Liver (tissue), 9 donors: Measurements from ENCODE around the gene IL1RN. TPM values are rescaled to one million over a fixed set of nuclear protein-coding genes. Genes with fewer than 3 reads are reported as not detected.

Source experiments
- DNase-seq: peaks from one replicate; pipeline ENCODE4 v3.0.0-alpha.2; 2017; ENCODE audit warnings: low spot score
- H3K27ac ChIP-seq, 2 donors: one replicate each; pipeline ENCODE4 v1.7.0; 2013; ENCODE audit warnings: inconsistent platforms in 2 of 2, low read length in 2 of 2, control low read depth in 1 of 2, low read depth in 1 of 2, mild to moderate bottlenecking in 1 of 2
- H3K27me3 ChIP-seq, 4 donors: one replicate each; pipeline versions ENCODE4 v1.6.1 to v1.7.0; 2013; ENCODE audit warnings: low read length in 3 of 4, inconsistent platforms in 1 of 4, mild to moderate bottlenecking in 1 of 4, moderate library complexity in 1 of 4; ENCODE audit not compliant: control insufficient read depth in 4 of 4, insufficient read depth in 4 of 4
- H3K36me3 ChIP-seq, 4 donors: one replicate each; pipeline versions ENCODE4 v1.6.1 to v1.7.0; 2013; ENCODE audit warnings: low read length in 3 of 4, mild to moderate bottlenecking in 3 of 4, low read depth in 1 of 4, moderate library complexity in 1 of 4; ENCODE audit not compliant: control insufficient read depth in 4 of 4, insufficient read depth in 3 of 4
- H3K4me1 ChIP-seq, 4 donors: one replicate each; pipeline versions ENCODE4 v1.6.1 to v1.7.0; 2013; ENCODE audit warnings: low read length in 3 of 4, mild to moderate bottlenecking in 3 of 4, moderate library complexity in 1 of 4; ENCODE audit not compliant: control insufficient read depth in 4 of 4, insufficient read depth in 4 of 4
- H3K4me3 ChIP-seq, 3 donors: one replicate each; pipeline versions ENCODE4 v1.6.1 to v1.7.0; 2013; ENCODE audit warnings: low read length in 3 of 3, control low read depth in 1 of 3, low read depth in 1 of 3, mild to moderate bottlenecking in 1 of 3
- H3K9ac ChIP-seq, 2 donors: one replicate each; pipeline ENCODE4 v1.7.0; 2013; ENCODE audit warnings: low read length in 2 of 2, mild to moderate bottlenecking in 2 of 2, moderate library complexity in 2 of 2, control low read depth in 1 of 2, low read depth in 1 of 2
- H3K9me3 ChIP-seq, 4 donors: one replicate each; pipeline versions ENCODE4 v1.6.1 to v1.7.0; 2013; ENCODE audit warnings: low read length in 3 of 4; ENCODE audit not compliant: control insufficient read depth in 4 of 4
- EGR1 ChIP-seq, 2 donors: IDR thresholded peaks; 2 replicates each; pipeline ENCODE4 v1.6.1; 2016 to 2018; ENCODE audit warnings: antibody characterized with exemption in 2 of 2, low read depth in 2 of 2
- FOXA1 ChIP-seq: IDR thresholded peaks from 2 replicates; pipeline ENCODE4 v1.6.1; 2016; ENCODE audit warnings: antibody characterized with exemption
- FOXA2 ChIP-seq: IDR thresholded peaks from 2 replicates; pipeline ENCODE4 v1.6.1; 2016; ENCODE audit warnings: antibody characterized with exemption
- GABPA ChIP-seq, 2 donors: IDR thresholded peaks in 1 of 2; conservative IDR thresholded peaks in 1 of 2; 2 replicates each; pipeline ENCODE4 v1.6.1; 2016; ENCODE audit warnings: antibody characterized with exemption in 2 of 2, mild to moderate bottlenecking in 1 of 2, moderate library complexity in 1 of 2
- HNF4A ChIP-seq, 2 donors: conservative IDR thresholded peaks; 2 replicates each; pipeline ENCODE4 v1.6.1; 2016; ENCODE audit warnings: antibody characterized with exemption in 2 of 2, mild to moderate bottlenecking in 2 of 2
- HNF4G ChIP-seq: IDR thresholded peaks from 2 replicates; pipeline ENCODE4 v1.6.1; 2016; ENCODE audit warnings: antibody characterized with exemption
- NR2F2 ChIP-seq: IDR thresholded peaks from 2 replicates; pipeline ENCODE4 v1.6.1; 2016; ENCODE audit warnings: antibody characterized with exemption
- RAD21 ChIP-seq, 2 donors: IDR thresholded peaks; 2 replicates each; pipeline ENCODE4 v1.6.1; 2016; ENCODE audit warnings: antibody characterized with exemption in 2 of 2, mild to moderate bottlenecking in 2 of 2
- RXRA ChIP-seq, 2 donors: IDR thresholded peaks; 2 replicates each; pipeline ENCODE4 v1.6.1; 2017 to 2018; ENCODE audit warnings: antibody characterized with exemption in 2 of 2, mild to moderate bottlenecking in 1 of 2
- TAF1 ChIP-seq: conservative IDR thresholded peaks from 2 replicates; pipeline ENCODE4 v1.6.1; 2016; ENCODE audit warnings: antibody characterized with exemption, mild to moderate bottlenecking
- YY1 ChIP-seq: IDR thresholded peaks from 2 replicates; pipeline ENCODE4 v1.6.1; 2016; ENCODE audit warnings: antibody characterized with exemption, mild to moderate bottlenecking
- ZBTB33 ChIP-seq: IDR thresholded peaks from 2 replicates; pipeline ENCODE4 v1.6.1; 2016; ENCODE audit warnings: antibody characterized with exemption
- WGBS: extraction: QIAGEN DNeasy Blood & Tissue Kit; methylation state at CpG from one replicate; pipeline ENCODE4 v1.1.7; 2013; 5-methylcytosine and 5-hydroxymethylcytosine counted together
- polyA plus RNA-seq, 2 donors: library from polyadenylated mRNA; stranded (reverse) in 1 of 2; unstranded in 1 of 2; fragments of 200-250 nt in 1 of 2; fragments of >200 nt in 1 of 2; fragmentation: Nextera tagmentation in 1 of 2; extraction: Ambion mirVana in 1 of 2; gene quantifications; one replicate each; pipeline versions ENCODE4 v1.2.1 to v1.2.3, GENCODE V29; 2013 to 2015
- total RNA-seq, 2 donors: library from RNA; depleted of rRNA; stranded (reverse); fragments of >200 nt; gene quantifications; one replicate each; pipeline ENCODE4 v1.2.3, GENCODE V29; 2014
- TF ChIP-seq, protein P1 (sequence below): IDR thresholded peaks from 2 replicates; pipeline ENCODE4 v1.6.1; 2016; ENCODE audit warnings: antibody characterized with exemption
- TF ChIP-seq, protein P2 (sequence below): fragments of 150-350 bp; IDR thresholded peaks from 2 replicates; pipeline ENCODE4 v1.5.1; 2017; ENCODE audit warnings: improper control_type of control experiment, low read depth, low read length; ENCODE audit not compliant: missing input control
- TF ChIP-seq, protein P3 (sequence below): IDR thresholded peaks from 2 replicates; pipeline ENCODE4 v1.6.1; 2016; ENCODE audit warnings: antibody characterized with exemption, mild to moderate bottlenecking
- TF ChIP-seq, protein P4 (sequence below): IDR thresholded peaks from 2 replicates; pipeline ENCODE4 v1.6.1; 2016; ENCODE audit warnings: antibody characterized with exemption
- donor health status: healthy.
- donor health status: healthy.
- donor health status: healthy.
- donor health status: healthy.
- donor health status: healthy.

Gene IL1RN
- total and polyA plus RNA-seq, 4 donors = 3.9 to 121 (median 25.8) TPM

- no peak overlapping the region for H3K9ac ChIP-seq
- H3K36me3 ChIP-seq = no peaks in the 10 kb centered on the region
- H3K4me3 ChIP-seq = no peak overlapping the region
- H3K4me1 ChIP-seq = peaks cover 0 to 8% (median 3%) of the 10 kb centered on the region in 4 donors
- H3K9me3 ChIP-seq = no peaks in the 10 kb centered on the region
- no peaks in the 10 kb centered on the region for H3K27me3 ChIP-seq
- TF ChIP-seq HNF4G (no peak), EGR1 (IDR thresholded peaks at IDR 0.05; ENCODE audit: low read depth in 2 of 2) (no peak), ZBTB33 (no peak), HNF4A (conservative IDR thresholded peaks at IDR 0.05) (no peak), FOXA1 (no peak), NR2F2 (no peak), GABPA (IDR thresholded peaks at IDR 0.05 in 1 of 2, conservative IDR thresholded peaks at IDR 0.05 in 1 of 2) (no peak), FOXA2 (no peak), RXRA (IDR thresholded peaks at IDR 0.05) (no peak), TAF1 (no peak), YY1 (no peak), RAD21 (IDR thresholded peaks at IDR 0.05) (no peak)
- TF ChIP-seq, protein P1, sequence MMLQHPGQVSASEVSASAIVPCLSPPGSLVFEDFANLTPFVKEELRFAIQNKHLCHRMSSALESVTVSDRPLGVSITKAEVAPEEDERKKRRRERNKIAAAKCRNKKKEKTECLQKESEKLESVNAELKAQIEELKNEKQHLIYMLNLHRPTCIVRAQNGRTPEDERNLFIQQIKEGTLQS = no peak
- TF ChIP-seq, protein P2, sequence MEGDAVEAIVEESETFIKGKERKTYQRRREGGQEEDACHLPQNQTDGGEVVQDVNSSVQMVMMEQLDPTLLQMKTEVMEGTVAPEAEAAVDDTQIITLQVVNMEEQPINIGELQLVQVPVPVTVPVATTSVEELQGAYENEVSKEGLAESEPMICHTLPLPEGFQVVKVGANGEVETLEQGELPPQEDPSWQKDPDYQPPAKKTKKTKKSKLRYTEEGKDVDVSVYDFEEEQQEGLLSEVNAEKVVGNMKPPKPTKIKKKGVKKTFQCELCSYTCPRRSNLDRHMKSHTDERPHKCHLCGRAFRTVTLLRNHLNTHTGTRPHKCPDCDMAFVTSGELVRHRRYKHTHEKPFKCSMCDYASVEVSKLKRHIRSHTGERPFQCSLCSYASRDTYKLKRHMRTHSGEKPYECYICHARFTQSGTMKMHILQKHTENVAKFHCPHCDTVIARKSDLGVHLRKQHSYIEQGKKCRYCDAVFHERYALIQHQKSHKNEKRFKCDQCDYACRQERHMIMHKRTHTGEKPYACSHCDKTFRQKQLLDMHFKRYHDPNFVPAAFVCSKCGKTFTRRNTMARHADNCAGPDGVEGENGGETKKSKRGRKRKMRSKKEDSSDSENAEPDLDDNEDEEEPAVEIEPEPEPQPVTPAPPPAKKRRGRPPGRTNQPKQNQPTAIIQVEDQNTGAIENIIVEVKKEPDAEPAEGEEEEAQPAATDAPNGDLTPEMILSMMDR = no peak
- TF ChIP-seq, protein P3, sequence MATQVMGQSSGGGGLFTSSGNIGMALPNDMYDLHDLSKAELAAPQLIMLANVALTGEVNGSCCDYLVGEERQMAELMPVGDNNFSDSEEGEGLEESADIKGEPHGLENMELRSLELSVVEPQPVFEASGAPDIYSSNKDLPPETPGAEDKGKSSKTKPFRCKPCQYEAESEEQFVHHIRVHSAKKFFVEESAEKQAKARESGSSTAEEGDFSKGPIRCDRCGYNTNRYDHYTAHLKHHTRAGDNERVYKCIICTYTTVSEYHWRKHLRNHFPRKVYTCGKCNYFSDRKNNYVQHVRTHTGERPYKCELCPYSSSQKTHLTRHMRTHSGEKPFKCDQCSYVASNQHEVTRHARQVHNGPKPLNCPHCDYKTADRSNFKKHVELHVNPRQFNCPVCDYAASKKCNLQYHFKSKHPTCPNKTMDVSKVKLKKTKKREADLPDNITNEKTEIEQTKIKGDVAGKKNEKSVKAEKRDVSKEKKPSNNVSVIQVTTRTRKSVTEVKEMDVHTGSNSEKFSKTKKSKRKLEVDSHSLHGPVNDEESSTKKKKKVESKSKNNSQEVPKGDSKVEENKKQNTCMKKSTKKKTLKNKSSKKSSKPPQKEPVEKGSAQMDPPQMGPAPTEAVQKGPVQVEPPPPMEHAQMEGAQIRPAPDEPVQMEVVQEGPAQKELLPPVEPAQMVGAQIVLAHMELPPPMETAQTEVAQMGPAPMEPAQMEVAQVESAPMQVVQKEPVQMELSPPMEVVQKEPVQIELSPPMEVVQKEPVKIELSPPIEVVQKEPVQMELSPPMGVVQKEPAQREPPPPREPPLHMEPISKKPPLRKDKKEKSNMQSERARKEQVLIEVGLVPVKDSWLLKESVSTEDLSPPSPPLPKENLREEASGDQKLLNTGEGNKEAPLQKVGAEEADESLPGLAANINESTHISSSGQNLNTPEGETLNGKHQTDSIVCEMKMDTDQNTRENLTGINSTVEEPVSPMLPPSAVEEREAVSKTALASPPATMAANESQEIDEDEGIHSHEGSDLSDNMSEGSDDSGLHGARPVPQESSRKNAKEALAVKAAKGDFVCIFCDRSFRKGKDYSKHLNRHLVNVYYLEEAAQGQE = no peak
- TF ChIP-seq, protein P4, sequence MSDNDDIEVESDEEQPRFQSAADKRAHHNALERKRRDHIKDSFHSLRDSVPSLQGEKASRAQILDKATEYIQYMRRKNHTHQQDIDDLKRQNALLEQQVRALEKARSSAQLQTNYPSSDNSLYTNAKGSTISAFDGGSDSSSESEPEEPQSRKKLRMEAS = no peak
- no peak overlapping the region for H3K27ac ChIP-seq
- 95% methylated on average over 6 of the region's 6 CpGs for WGBS
- no peak for DNase-seq
Measured at GRCh38 chr2:113141451-113141850, 14.1 kb downstream of the IL1RN start.

- no peaks in the 10 kb centered on the region for H3K36me3 ChIP-seq
- H3K9ac ChIP-seq = no peak overlapping the region
- H3K4me3 ChIP-seq = no peak overlapping the region
- no peak for TF ChIP-seq FOXA1
- H3K27ac ChIP-seq = no peak overlapping the region
- DNase-seq = no peak
- WGBS = 92% methylated on average over 2 of the region's 2 CpGs
- no peaks in the 10 kb centered on the region for H3K9me3 ChIP-seq
- H3K4me1 ChIP-seq = peaks cover 0 to 8% (median 3%) of the 10 kb centered on the region in 4 donors
- no peaks in the 10 kb centered on the region for H3K27me3 ChIP-seq
Measured at GRCh38 chr2:113142290-113142689, 14.9 kb downstream of the IL1RN start.
